GM12892 (cell line): ENCODE data around the gene DENND1B.

Experiments
- POLR2A ChIP-seq: IDR thresholded peaks from 2 replicates; pipeline ENCODE4 v1.6.1; 2011; ENCODE audit warnings: low read depth, low read length, control low read depth
- TAF1 ChIP-seq: IDR thresholded peaks from 2 replicates; pipeline ENCODE4 v1.6.1; 2011; ENCODE audit warnings: low read depth, mild to moderate bottlenecking, control low read depth, low read length, borderline replicate concordance

- TF ChIP-seq POLR2A (no peak), TAF1 (no peak)
These were observed 305.6 kb downstream of the DENND1B start for GRCh38 chr1:197469620-197470210.
